DOHH2 (cell line): ENCODE data around the gene HOXA6.

Source experiments
- H3F3A ChIP-seq: fragments of 200-600 bp; sonication (generic), shearing (Covaris generic); 2 replicates; pipeline ENCODE4 v1.6.0; 2016; ENCODE audit warnings: antibody characterized with exemption, mild to moderate bottlenecking; ENCODE audit not compliant: control insufficient read depth, insufficient read depth
- H3K27ac ChIP-seq: fragments of 200-600 bp; sonication (generic); 2 replicates; pipeline ENCODE4 v1.5.1; 2014; ENCODE audit warnings: low read depth, mild to moderate bottlenecking, low read length, moderate library complexity
- H3K27me3 ChIP-seq: fragments of 200-600 bp; sonication (generic); 2 replicates; pipeline ENCODE4 v1.6.1; 2014; ENCODE audit warnings: mild to moderate bottlenecking, low read length, mixed read lengths; ENCODE audit not compliant: control insufficient read depth
- H3K36me3 ChIP-seq: fragments of 200-600 bp; sonication (generic); 2 replicates; pipeline ENCODE4 v1.6.1; 2014; ENCODE audit warnings: mild to moderate bottlenecking, low read length, moderate library complexity, mixed read lengths; ENCODE audit not compliant: control insufficient read depth
- H3K4me1 ChIP-seq: fragments of 200-600 bp; sonication (generic); 2 replicates; pipeline ENCODE4 v1.6.1; 2014; ENCODE audit warnings: mild to moderate bottlenecking, low read length, mixed read lengths; ENCODE audit not compliant: control insufficient read depth
- H3K4me2 ChIP-seq: fragments of 200-600 bp; sonication (generic); 2 replicates; pipeline ENCODE4 v1.6.0; 2014; ENCODE audit warnings: mild to moderate bottlenecking, low read length, moderate library complexity
- H3K4me3 ChIP-seq: fragments of 200-600 bp; sonication (generic); 2 replicates; pipeline ENCODE4 v1.5.1; 2014; ENCODE audit warnings: mild to moderate bottlenecking, low read length, mixed read lengths
- H3K79me2 ChIP-seq: fragments of 200-600 bp; sonication (generic); 2 replicates; pipeline ENCODE4 v1.6.1; 2014; ENCODE audit warnings: mild to moderate bottlenecking, low read length, mixed read lengths; ENCODE audit not compliant: control insufficient read depth
- H3K9me2 ChIP-seq: fragments of 200-600 bp; sonication (generic); replicated peaks from 2 replicates; pipeline ENCODE4 v1.6.1; 2014; ENCODE audit warnings: mild to moderate bottlenecking, low read length, mixed read lengths; ENCODE audit not compliant: control insufficient read depth
- H3K9me3 ChIP-seq: fragments of 200-600 bp; sonication (generic); 2 replicates; pipeline ENCODE4 v1.6.1; 2014; ENCODE audit warnings: antibody characterized with exemption, low read length, mixed read lengths; ENCODE audit not compliant: control insufficient read depth, insufficient read depth
- H4K20me1 ChIP-seq: fragments of 200-600 bp; sonication (generic); 2 replicates; pipeline ENCODE4 v1.6.0; 2014; ENCODE audit warnings: low read depth, mild to moderate bottlenecking, antibody characterized with exemption, low read length, moderate library complexity; ENCODE audit not compliant: control insufficient read depth, insufficient read depth
- CTCF ChIP-seq: fragments of 200-600 bp; sonication (generic); IDR thresholded peaks from one replicate; pipeline ENCODE4 v1.5.1; 2014; ENCODE audit warnings: antibody characterized with exemption, mild to moderate bottlenecking, low read depth, low read length; ENCODE audit not compliant: poor library complexity, severe bottlenecking
- EZH2phosphoT487 ChIP-seq: fragments of 200-600 bp; sonication (generic); IDR thresholded peaks from 2 replicates; pipeline ENCODE4 v1.6.1; 2017; ENCODE audit warnings: borderline replicate concordance, mild to moderate bottlenecking, antibody characterized with exemption, low read length, moderate library complexity, mixed read lengths

HOXA6 gene

GRCh38 chr7:27106181-27106900 lies 41.2 kb downstream of the HOXA6 start:
- Histone ChIP-seq H3K27ac (no peak overlapping the region), H3K4me1 (no peaks in the 10 kb centered on the region), H3F3A (0 out of 2 replicates have a peak, but pooled peaks cover 2% of the 10 kb centered on the region), H3K9me2 (no peaks in the 10 kb centered on the region), H3K79me2 (no peaks in the 10 kb centered on the region), H3K36me3 (no peaks in the 10 kb centered on the region), H3K27me3 (peaks cover 28% of the 10 kb centered on the region), H3K4me3 (no peak overlapping the region), H3K9me3 (no peaks in the 10 kb centered on the region), H4K20me1 (no peaks in the 10 kb centered on the region), H3K4me2 (no peak overlapping the region)
- TF ChIP-seq CTCF, result no peak
- TF ChIP-seq EZH2phosphoT487, result no peak

- H3F3A ChIP-seq, result 0 out of 2 replicates have a peak, but pooled peaks cover 2% of the 10 kb centered on the region
- no peak for TF ChIP-seq EZH2phosphoT487
- no peak for TF ChIP-seq CTCF
- H4K20me1 ChIP-seq, result no peaks in the 10 kb centered on the region
- no peak overlapping the region for H3K4me3 ChIP-seq
- no peaks in the 10 kb centered on the region for H3K9me3 ChIP-seq
- H3K79me2 ChIP-seq, result no peaks in the 10 kb centered on the region
- H3K4me1 ChIP-seq, result no peaks in the 10 kb centered on the region
- H3K27me3 ChIP-seq, result peaks cover 28% of the 10 kb centered on the region
- no peaks in the 10 kb centered on the region for H3K9me2 ChIP-seq
- no peak overlapping the region for H3K27ac ChIP-seq
- H3K36me3 ChIP-seq, result no peaks in the 10 kb centered on the region
- H3K4me2 ChIP-seq, result no peak overlapping the region
Observed at GRCh38 chr7:27105301-27106031, 42.1 kb downstream of the HOXA6 start.

GRCh38 chr7:27104341-27105058 lies 43.1 kb downstream of the HOXA6 start:
- H3K4me2 ChIP-seq, result no peak overlapping the region
- no peaks in the 10 kb centered on the region for H4K20me1 ChIP-seq
- H3K79me2 ChIP-seq, result no peaks in the 10 kb centered on the region
- H3K36me3 ChIP-seq, result no peaks in the 10 kb centered on the region
- H3F3A ChIP-seq, result peaks cover 4% of the 10 kb centered on the region; the same call in 1 of the 2 replicates
- H3K9me3 ChIP-seq, result no peaks in the 10 kb centered on the region
- no peaks in the 10 kb centered on the region for H3K4me1 ChIP-seq
- no peaks in the 10 kb centered on the region for H3K9me2 ChIP-seq
- H3K27me3 ChIP-seq, result peaks cover 28% of the 10 kb centered on the region
- TF ChIP-seq EZH2phosphoT487 (no peak), CTCF (no peak)
- no peak overlapping the region for H3K4me3 ChIP-seq
- no peak overlapping the region for H3K27ac ChIP-seq
